ENCODE results near the gene NR3C2. TPM values are rescaled to one million over a fixed set of nuclear protein-coding genes. Genes with fewer than 3 reads are reported as not detected.

The NR3C2 gene
- total RNA-seq (2012; rRNA removed) (1.9 and 2.3 TPM in 2 replicates), polyA plus RNA-seq (2012; rRNA removed) (0.90 and 1.1 TPM in 2 replicates), Bru-seq, nascent RNA (percentile 47 among the genes with signal in this experiment), BruChase-seq, experiment 1, labeled RNA remaining after a 6-hour chase (percentile 38 among the genes with signal in this experiment), BruChase-seq, experiment 2, labeled RNA remaining after a 2-hour chase (percentile 38 among the genes with signal in this experiment)
- polyA plus RNA-seq (2012; cell fraction: cytosol; rRNA removed) = 0.30 and 0.43 TPM in 2 replicates
- polyA plus RNA-seq (2012; cell fraction: nucleus; rRNA removed; ENCODE audit: low replicate concordance) = 0.24 and 1.3 TPM in 2 replicates
- long read RNA-seq, partial matches to known transcripts = 0 of 1 reads
- long read RNA-seq, other reads (novel, unspliced or antisense) = 1 of 1 reads

DNA sequence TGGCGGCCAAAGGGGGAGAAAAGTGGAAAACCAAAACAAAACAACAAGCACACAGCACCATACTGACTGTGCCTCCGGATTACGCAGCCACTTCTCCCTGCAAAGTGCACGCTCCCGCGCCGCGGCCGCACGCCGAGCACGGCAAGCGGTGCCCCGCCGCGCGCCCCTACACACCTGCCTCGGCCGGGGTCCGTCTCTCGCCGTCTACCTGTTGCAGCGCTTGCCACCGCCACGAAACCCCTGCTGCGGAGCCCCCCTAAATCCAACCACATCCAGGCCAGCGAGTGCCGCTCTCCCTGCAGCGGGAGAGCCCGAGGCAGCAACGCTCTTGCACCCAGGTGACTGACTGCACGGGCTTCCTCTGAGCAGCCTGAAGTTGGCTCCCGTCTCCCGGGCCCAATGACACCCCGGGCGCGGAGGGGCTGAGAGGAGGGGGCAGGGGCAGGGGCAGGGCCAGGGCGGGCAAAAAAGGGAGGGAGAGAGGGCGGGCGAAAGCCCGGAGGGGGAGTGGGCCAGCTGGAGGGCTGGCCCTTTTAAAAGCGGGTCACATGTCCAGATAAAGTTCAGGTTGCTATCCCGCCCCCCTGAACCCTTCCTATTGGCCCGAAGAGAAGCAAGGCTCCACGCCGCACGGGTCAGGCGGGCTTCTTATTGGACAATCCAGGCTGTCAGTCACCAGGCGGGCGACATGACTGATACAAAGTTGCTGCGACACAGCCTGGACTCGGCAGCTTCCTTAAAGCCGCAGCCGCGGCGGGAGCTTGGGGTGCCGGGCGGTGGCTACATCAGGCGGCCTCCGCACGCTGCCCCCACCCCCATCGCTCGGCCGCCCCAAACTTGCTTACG lies at the start of gene NR3C2:
Gene NR3C2, minus strand, starts transcription at position 429 of the 846 bp plus-strand sequence.
- POLR2A ChIA-PET (ENCODE audit: unreplicated experiment) = no interaction called here

More for the DNA sequence above, at the start of gene NR3C2:
- ATAC-seq (ENCODE audit: low read depth) (peak; percentile 96), DNase-seq (peak; percentile 96)
- Histone ChIP-seq H4K91ac (ENCODE audit: insufficient read depth, low read depth, low read length) (no peak within 1 kb of the TSS), H3K79me1 (ENCODE audit: low read depth in 1 of 2, low read length in 2 of 2) (no peaks in the 10 kb centered on the region), H3K9me3 (ENCODE audit: control insufficient read depth, insufficient read depth, low read length) (no peaks in the 10 kb centered on the region), H3K14ac (replicated peaks; ENCODE audit: low read depth, low read length) (no peak within 1 kb of the TSS), H3K18ac (ENCODE audit: low read depth, low read length) (no peak within 1 kb of the TSS), H2BK15ac (ENCODE audit: low read depth, low read length) (no peak within 1 kb of the TSS), H4K20me1 (ENCODE audit: insufficient read depth, low read length) (no peaks in the 10 kb centered on the region), H3K36me3 (ENCODE audit: control insufficient read depth, insufficient read depth, low read length) (no peaks in the 10 kb centered on the region), H2BK20ac (ENCODE audit: low read depth, low read length) (no peak within 1 kb of the TSS), H2BK120ac (ENCODE audit: low read depth, low read length) (no peak within 1 kb of the TSS), H3K9ac (ENCODE audit: low read depth, low read length) (peak within 1 kb of the TSS; percentile 21; the same call in 1 of the 2 replicates), H3K56ac (ENCODE audit: extremely low read depth, insufficient read depth, low read length) (no peak within 1 kb of the TSS), H3K9me1 (ENCODE audit: insufficient read depth, low read length) (no peaks in the 10 kb centered on the region), H4K8ac (ENCODE audit: low read depth in 2 of 2, low read length in 2 of 2) (no peak within 1 kb of the TSS), H3K27ac (ENCODE audit: insufficient read depth, low read length) (no peak within 1 kb of the TSS), H3K4me2 (ENCODE audit: low read depth, low read length) (peak within 1 kb of the TSS; percentile 94), H3K27me3 (ENCODE audit: control insufficient read depth, insufficient read depth, low read length) (peaks cover 36% of the 10 kb centered on the region), H2BK5ac (ENCODE audit: low read depth, low read length, poor library complexity, severe bottlenecking) (no peak within 1 kb of the TSS), H2AK9ac (replicated peaks; ENCODE audit: low read depth, low read length, poor library complexity) (peak within 1 kb of the TSS; percentile 46), H2AFZ (replicated peaks; ENCODE audit: low read length, poor library complexity) (peak within 1 kb of the TSS; percentile 95), H3K4ac (ENCODE audit: low read depth, low read length) (peak within 1 kb of the TSS; percentile 80), H3K4me3 (ENCODE audit: insufficient read depth, low read depth, low read length) (peak within 1 kb of the TSS; percentile 66), H3K4me1 (ENCODE audit: control insufficient read depth, insufficient read depth, low read length) (no peaks in the 10 kb centered on the region), H3K23ac (ENCODE audit: low read depth, low read length) (no peak within 1 kb of the TSS; the same call in 1 of the 2 replicates), H2AK5ac (ENCODE audit: low read depth, low read length) (no peak within 1 kb of the TSS), H4K5ac (ENCODE audit: low read depth, low read length) (no peak within 1 kb of the TSS; the same call in 1 of the 2 replicates)
- 2% methylated on average over 16 of the region's 65 CpGs; no CpG with 5 or more reads in 1 of the 2 experiments for WGBS, 2 experiments (ENCODE audit: extremely low coverage in 2 of 2, insufficient read length in 1 of 2)
- CTCF ChIA-PET = interaction anchor here (0.6 kb wide), 1 partner anchor 276 kb away, joined by 3 read pairs; no protein-coding TSS in a partner anchor
- dilution Hi-C loops (cut with HindIII; ENCODE audit: low sequenced_read_pairs, unreplicated experiment) = no loop called here
- intact Hi-C loops (cut with micrococcal nuclease) = loop anchor here (5.0 kb wide), 2 partner anchors 590 to 820 kb away; no protein-coding TSS in a partner anchor
- peak; percentile 14; the same call in 1 of the 2 replicates for TF ChIP-seq MAZ (IDR thresholded peaks at IDR 0.05; ENCODE audit: borderline replicate concordance, low read depth, low read length)
- no peak for TF ChIP-seq MAFK (IDR thresholded peaks at IDR 0.05; ENCODE audit: low read depth, low read length)
- TF ChIP-seq MXI1 (IDR thresholded peaks at IDR 0.05; ENCODE audit: borderline replicate concordance, low read depth, low read length) = no peak
- TF ChIP-seq CEBPB (IDR thresholded peaks at IDR 0.05; ENCODE audit: low read depth, low read length) = no peak
- TF ChIP-seq POLR2A (IDR thresholded peaks at IDR 0.05; ENCODE audit: low read depth, low read length) = peak; percentile 56; the same call in 1 of the 2 replicates
- TF ChIP-seq RFX5 (IDR thresholded peaks at IDR 0.05; ENCODE audit: low read depth, low read length) = no peak
- TF ChIP-seq RCOR1 (IDR thresholded peaks at IDR 0.05; ENCODE audit: insufficient replicate concordance, low read length) = no peak
- no peak for TF ChIP-seq RAD21 (IDR thresholded peaks at IDR 0.05; ENCODE audit: low read length)
- TF ChIP-seq, protein P1, sequence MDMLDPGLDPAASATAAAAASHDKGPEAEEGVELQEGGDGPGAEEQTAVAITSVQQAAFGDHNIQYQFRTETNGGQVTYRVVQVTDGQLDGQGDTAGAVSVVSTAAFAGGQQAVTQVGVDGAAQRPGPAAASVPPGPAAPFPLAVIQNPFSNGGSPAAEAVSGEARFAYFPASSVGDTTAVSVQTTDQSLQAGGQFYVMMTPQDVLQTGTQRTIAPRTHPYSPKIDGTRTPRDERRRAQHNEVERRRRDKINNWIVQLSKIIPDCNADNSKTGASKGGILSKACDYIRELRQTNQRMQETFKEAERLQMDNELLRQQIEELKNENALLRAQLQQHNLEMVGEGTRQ (IDR thresholded peaks at IDR 0.05; ENCODE audit: low read depth, low read length) = peak; percentile 88
- no peak for TF ChIP-seq CHD1 (IDR thresholded peaks at IDR 0.05; ENCODE audit: low read depth, low read length)
- TF ChIP-seq BHLHE40 (IDR thresholded peaks at IDR 0.05; ENCODE audit: low read depth, low read length) = peak; percentile 62; the same call in 1 of the 2 replicates
- peak; percentile 55; the same call in 1 of the 2 replicates for TF ChIP-seq FOS (IDR thresholded peaks at IDR 0.05; ENCODE audit: low read depth, low read length)
- in situ Hi-C loops (cut with MboI; ENCODE audit: low sequenced_read_pairs) = no loop called here
- BruUV-seq (replicated peaks) = no TSS peak

Measured in IMR-90 (cell line).